Stimulated activated naive CD4-positive, alpha-beta T cell (primary cell): ENCODE measurements around the gene TRAF7.
A peak's percentile ranks its signal among the peaks of the same experiment; 100 is the strongest.

ENCODE experiments used
- DNase-seq, 6 experiments: peaks; one replicate each; lab custom pipeline; 2025; lab: John Stamatoyannopoulos, UW

TRAF7 gene

GRCh38 chr16:2147981-2148671, 7.5 kb upstream of the TRAF7 start, which contains the start of gene RAB26:
TSS of gene RAB26 (plus strand) at chr16:2148625. CDS start at chr16:2148784, 159 bp downstream.
- peak; percentile 18 to 64 (median 51) for DNase-seq

- DNase-seq: peak in 1 of 6 experiments; percentile 25
Measured at GRCh38 chr16:2148714-2149629, 6.6 kb upstream of the TRAF7 start.

- no peak for DNase-seq
Measured at GRCh38 chr16:2149630-2150417, 5.8 kb upstream of the TRAF7 start.

- no peak for DNase-seq
Measured at GRCh38 chr16:2150418-2151187, 5.0 kb upstream of the TRAF7 start.

- DNase-seq: no peak
Measured at GRCh38 chr16:2151188-2152091, 4.1 kb upstream of the TRAF7 start.

- peak in 1 of 6 experiments; percentile 31 for DNase-seq
Measured at GRCh38 chr16:2152695-2153506, 2.7 kb upstream of the TRAF7 start.

GRCh38 chr16:2154533-2155090, 970 bp upstream of the TRAF7 start:
- peak in 2 of 6 experiments; percentile 39 to 51 for DNase-seq

DNA sequence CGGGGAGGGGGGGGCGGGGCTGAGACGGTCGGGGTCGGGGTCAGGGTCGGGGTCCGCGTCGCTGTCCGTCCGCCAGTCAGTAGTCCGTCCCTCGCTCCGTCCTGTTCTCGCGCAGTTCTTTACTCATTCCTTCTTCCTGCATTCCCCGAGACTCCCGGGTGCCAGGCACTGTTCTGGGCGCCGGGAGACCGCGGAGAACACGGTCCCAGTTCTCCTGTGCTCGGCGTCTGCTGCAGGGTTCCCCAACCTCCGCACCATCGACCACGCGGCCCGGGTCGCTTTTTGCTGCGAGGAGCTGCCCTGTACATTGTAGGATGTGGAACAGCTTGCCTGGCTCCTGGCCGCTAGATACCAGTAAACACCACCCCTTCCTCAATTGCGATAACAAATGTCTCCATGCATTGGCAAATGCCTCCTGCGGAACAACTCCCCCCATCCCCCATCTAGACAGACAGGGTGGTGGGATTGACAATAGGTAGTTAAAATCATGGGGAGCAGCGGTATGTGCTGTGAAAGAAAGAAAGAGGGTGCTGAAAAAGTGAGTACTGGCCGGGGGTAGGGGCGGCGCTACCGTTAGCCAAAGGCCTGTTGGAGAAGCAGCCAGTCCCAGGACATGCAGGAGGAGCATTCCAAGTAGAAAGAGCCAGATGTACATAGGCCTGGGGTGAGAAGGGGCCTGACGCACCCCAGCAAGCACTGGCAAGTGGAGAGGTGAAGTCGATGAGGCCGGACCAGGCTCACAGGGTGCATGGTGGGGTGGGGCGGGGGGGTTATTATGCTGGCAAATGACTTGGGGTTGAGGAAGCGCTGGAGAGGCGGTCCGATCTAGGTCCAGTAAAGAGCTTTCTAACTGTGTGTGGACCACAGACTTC, 631 bp downstream of the TRAF7 start:
- DNase-seq: no peak

DNA sequence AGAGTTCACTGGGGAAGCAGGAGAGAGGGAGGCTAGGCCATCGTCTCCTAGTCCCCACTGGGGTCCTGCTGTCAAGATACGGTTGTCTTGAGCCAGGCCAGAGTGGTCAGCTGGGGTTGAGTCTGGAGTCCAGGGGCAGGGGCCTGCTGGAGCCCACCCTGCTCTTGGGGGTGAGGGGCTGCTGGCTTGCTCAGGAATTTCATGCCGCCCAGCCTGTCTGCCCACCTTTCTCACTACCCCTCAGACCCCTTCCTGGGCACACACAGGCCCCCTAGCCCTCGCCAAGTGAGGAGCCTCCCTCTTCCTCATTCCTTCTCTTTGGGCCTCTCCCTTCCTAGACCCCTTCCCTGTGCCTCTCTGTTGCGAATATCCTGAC, 1.3 kb downstream of the TRAF7 start:
- DNase-seq: no peak

GRCh38 chr16:2157480-2158261, 2.1 kb downstream of the TRAF7 start:
- DNase-seq: no peak

DNA sequence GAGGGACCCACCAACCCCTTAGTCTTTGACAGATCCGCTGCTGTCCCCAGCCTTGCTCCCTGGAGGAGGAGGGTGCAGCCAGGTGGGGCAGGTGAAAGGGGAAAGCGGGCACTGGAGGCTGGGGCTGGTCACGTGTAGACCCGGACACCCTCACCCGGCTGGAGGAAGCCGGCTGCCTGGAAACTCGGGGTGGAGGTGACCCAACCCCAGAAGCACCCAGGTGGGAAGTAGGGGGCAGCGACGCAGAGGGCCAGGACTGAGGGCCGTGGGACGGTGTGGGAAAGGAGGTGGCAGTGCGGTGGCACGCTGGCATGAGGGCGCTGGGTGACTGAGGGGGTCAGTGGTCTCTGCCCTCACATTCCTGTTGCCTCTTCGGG, 2.7 kb downstream of the TRAF7 start:
- DNase-seq: no peak

DNA sequence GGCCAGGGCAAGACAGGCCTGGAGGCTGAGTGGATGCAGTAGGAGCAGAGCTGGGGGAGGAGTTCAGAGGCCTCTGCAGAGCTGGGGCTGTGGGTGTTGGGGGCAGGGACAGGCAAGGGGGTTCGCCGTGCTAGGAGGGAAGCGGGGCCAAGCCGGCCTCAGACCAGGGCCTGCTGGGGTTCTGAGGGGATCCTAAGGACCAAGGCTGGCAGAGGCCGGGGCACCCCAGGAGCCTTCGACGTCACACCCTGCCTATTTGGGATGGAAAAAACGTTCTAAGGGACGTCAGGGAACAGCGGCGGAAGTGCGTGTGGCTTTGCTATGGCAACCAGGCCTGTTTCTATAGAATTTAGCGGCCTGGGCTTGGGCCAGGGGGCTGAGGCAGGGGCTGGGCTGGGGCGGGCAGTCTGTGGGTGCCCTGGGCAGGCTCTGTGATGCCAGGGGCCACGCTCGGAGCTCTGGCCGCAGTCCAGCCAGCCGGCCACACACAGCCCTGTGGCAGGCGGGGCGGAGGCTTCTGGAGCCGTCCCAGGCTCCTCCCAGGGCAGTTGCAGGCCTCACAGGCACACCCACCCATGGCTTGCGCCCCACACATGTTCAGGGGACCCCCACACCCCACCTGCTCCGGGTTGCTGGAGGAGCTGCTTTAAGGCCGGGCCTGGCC, 3.7 kb downstream of the TRAF7 start:
- DNase-seq: no peak

- DNase-seq: no peak
Measured at GRCh38 chr16:2160915-2161551, 5.5 kb downstream of the TRAF7 start.

- no peak for DNase-seq
Measured at GRCh38 chr16:2161911-2162310, 6.3 kb downstream of the TRAF7 start.

DNA sequence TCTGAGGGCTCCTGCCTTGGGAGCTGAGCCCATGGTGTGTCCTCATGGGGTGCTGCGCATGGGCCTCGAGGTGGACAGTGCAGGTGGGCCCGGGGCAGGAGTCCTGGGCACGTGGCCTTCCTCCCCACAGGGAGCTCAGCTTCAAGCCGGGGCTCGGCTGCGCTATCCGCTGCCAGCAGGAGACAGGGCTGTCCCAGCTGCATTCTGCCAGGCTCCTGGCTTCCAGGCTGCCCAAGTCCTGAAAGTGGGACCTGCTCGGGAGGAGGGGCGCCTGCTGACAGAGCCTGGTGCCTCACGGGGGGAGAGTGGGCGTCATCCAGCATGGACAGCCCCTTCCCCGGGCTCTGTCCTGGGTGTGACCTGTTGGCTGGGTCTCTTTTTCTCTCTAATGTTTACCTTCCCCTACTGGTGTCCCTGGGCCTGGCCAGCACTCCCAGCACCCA, 7.1 kb downstream of the TRAF7 start:
- no peak for DNase-seq

GRCh38 chr16:2163211-2163881, 7.8 kb downstream of the TRAF7 start:
- DNase-seq: no peak
